Astrocyte of the spinal cord (primary cell): ENCODE measurements around the gene STPG4.
"Not testable (repeated sequence)": the region's sequence is repeated elsewhere in the genome, so short reads cannot be mapped to it uniquely, and the experiment has no call there.

ENCODE experiments used
- DNase-seq: peaks from one replicate; pipeline ENCODE4 v3.0.0; 2011; ENCODE audit warnings: low read depth, low spot score
- H3K4me3 ChIP-seq: 2 replicates; pipeline ENCODE4 v1.5.1; 2011; ENCODE audit warnings: low read depth, mild to moderate bottlenecking, low read length, moderate library complexity
- CTCF ChIP-seq: IDR thresholded peaks from 2 replicates; pipeline ENCODE4 v1.5.1; 2012; ENCODE audit warnings: low read depth, mild to moderate bottlenecking, low read length, inconsistent platforms
- in situ Hi-C: cut with HindIII; loops from 2 replicates; pipeline ENCODE4 v1.10.0; 2017; ENCODE audit warnings: low sequenced_read_pairs

Gene STPG4

GRCh38 chr2:47187069-47187468, 32.0 kb upstream of the STPG4 start:
- TF ChIP-seq CTCF: no peak
- H3K4me3 ChIP-seq: no peak overlapping the region
- in situ Hi-C loops: no loop called here
- DNase-seq: no peak

- TF ChIP-seq CTCF: no peak
- DNase-seq: no peak
- in situ Hi-C loops: no loop called here
- H3K4me3 ChIP-seq: no peak overlapping the region
Measured at GRCh38 chr2:47186351-47186750, 31.2 kb upstream of the STPG4 start.

GRCh38 chr2:47185098-47185497, 30.0 kb upstream of the STPG4 start:
- in situ Hi-C loops, DNase-seq, H3K4me3 ChIP-seq: not testable (repeated sequence)

GRCh38 chr2:47181176-47181575, 26.1 kb upstream of the STPG4 start:
- no peak overlapping the region for H3K4me3 ChIP-seq
- TF ChIP-seq CTCF: no peak
- in situ Hi-C loops: no loop called here
- DNase-seq: no peak

- no peak for TF ChIP-seq CTCF
- no peak overlapping the region for H3K4me3 ChIP-seq
- in situ Hi-C loops: no loop called here
- DNase-seq: no peak
Measured at GRCh38 chr2:47180531-47180930, 25.4 kb upstream of the STPG4 start.

GRCh38 chr2:47179388-47179787, 24.3 kb upstream of the STPG4 start:
- in situ Hi-C loops: no loop called here
- no peak for DNase-seq
- H3K4me3 ChIP-seq: no peak overlapping the region
- TF ChIP-seq CTCF: no peak

GRCh38 chr2:47178341-47178740, 23.2 kb upstream of the STPG4 start:
- no peak for TF ChIP-seq CTCF
- in situ Hi-C loops: no loop called here
- no peak overlapping the region for H3K4me3 ChIP-seq
- no peak for DNase-seq
